Measurements from ENCODE around the gene PFKM. TPM values are rescaled to one million over a fixed set of nuclear protein-coding genes. Genes with fewer than 3 reads are reported as not detected.
A peak's percentile ranks its signal among the peaks of the same experiment; 100 is the strongest.

Gene PFKM
- total and polyA plus RNA-seq, 9 of the 15 experiments (the other 6 are each of a cell fraction or from before 2014, with no cell fraction given) = 16.5 to 39.9 (median 31.7) TPM

DNA sequence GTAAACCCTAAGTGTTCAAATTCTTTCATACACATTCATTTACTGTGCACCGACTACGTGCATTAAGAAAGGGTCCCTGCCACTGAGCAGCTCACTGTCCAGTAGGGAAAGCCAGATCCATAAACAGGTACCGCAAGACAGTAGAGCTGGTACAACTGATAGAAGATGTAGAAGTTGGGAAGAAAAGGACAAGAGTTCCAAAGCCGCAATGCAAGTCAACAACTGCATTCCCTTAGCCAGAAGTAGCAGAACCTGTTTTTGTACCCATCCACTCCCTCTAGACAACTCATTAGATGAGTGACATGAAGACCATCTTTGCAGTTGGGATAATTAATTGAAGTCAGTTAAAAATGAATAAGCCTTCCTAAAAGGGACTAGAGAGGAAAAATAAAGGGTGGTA is 14.6 kb upstream of the PFKM start:
- DNase-seq (ENCODE audit: extremely low read depth in 1 of 4, low spot score in 3 of 4) = peak in 2 of 4 experiments; percentile 20 to 40
- ATAC-seq = peak; percentile 12; the same call in 2 of the 3 replicates
- WGBS (ENCODE audit: insufficient coverage, low coverage, missing lambda C conversion rate) = 3% methylated on average over 4 of the region's 4 CpGs
- H3K79me2 ChIP-seq (ENCODE audit: control insufficient read depth, insufficient read depth, low read length) = peaks cover 61% of the 10 kb centered on the region
- H3K27ac ChIP-seq (ENCODE audit: extremely low read depth, low read depth, low read length) = peak overlapping the region; percentile 96
- in situ Hi-C loops (cut with MboI) = no loop called here
- no peaks in the 10 kb centered on the region for H3K9me3 ChIP-seq (replicated peaks; ENCODE audit: control insufficient read depth, insufficient read depth, low read depth, low read length)
- ChIA-PET POLR2A (interaction anchor here (1.7 to 3.9 kb wide), 4 partner anchors 15 to 21 kb away, joined by 6 to 24 read pairs (median 8); partner anchors contain the start of gene PFKM), CTCF (ENCODE audit: low intra/inter-chr PET ratio) (no interaction called here)
- no TSS peak for BruUV-seq (replicated peaks)
- TF ChIP-seq ZNF766 (CRISPR knock-in tag; conservative IDR thresholded peaks at IDR 0.05) = no peak
- 0 out of 2 replicates have a peak, but pooled peaks have one; percentile 4 for TF ChIP-seq PKNOX1 (IDR thresholded peaks at IDR 0.05)
- TF ChIP-seq HNRNPH1 (optimal IDR thresholded peaks at IDR 0.05; ENCODE audit: low read depth, low read length) = no peak
- TF ChIP-seq FOXK2 (conservative IDR thresholded peaks at IDR 0.05 in 1 of 2, IDR thresholded peaks at IDR 0.05 in 1 of 2; ENCODE audit: low read depth in 2 of 2) = no peak
- no peaks in the 10 kb centered on the region for H3K27me3 ChIP-seq (ENCODE audit: control insufficient read depth in 2 of 2, insufficient read depth in 2 of 2, low read length in 2 of 2)
- intact Hi-C loops (cut with micrococcal nuclease) = no loop called here
- H3K36me3 ChIP-seq (ENCODE audit: control insufficient read depth, insufficient read depth, low read length) = peaks cover 11% of the 10 kb centered on the region
- H4K20me1 ChIP-seq (replicated peaks; ENCODE audit: control insufficient read depth, insufficient read depth, low read length) = no peaks in the 10 kb centered on the region
- peak overlapping the region; percentile 86 for H3K4me3 ChIP-seq
- no peaks in the 10 kb centered on the region for H3K9me1 ChIP-seq (ENCODE audit: control insufficient read depth, insufficient read depth, low read length)
- peak overlapping the region; percentile 11; the same call in 1 of the 2 replicates for H2AFZ ChIP-seq (ENCODE audit: low read depth, low read length)
- H3K4me2 ChIP-seq (ENCODE audit: insufficient read depth, low read length) = peak overlapping the region; percentile 96
- peak; percentile 61 for FAIRE-seq
- peak overlapping the region; percentile 50 to 93 for H3K9ac ChIP-seq (ENCODE audit: insufficient read depth in 1 of 2, low read depth in 2 of 2, low read length in 2 of 2)
- peaks cover 3 to 7% of the 10 kb centered on the region in 2 experiments; a peak in 3 of 5 replicates for H3K4me1 ChIP-seq (replicated peaks in 1 of 2; ENCODE audit: control insufficient read depth in 2 of 2, insufficient read depth in 2 of 2, low read length in 2 of 2)
